ENCODE measurements around the gene B3GNT5. TPM values are rescaled to one million over a fixed set of nuclear protein-coding genes. Genes with fewer than 3 reads are reported as not detected.

The B3GNT5 gene
- total RNA-seq, 1 experiment from 2014 or later = 8.6 TPM

DNA sequence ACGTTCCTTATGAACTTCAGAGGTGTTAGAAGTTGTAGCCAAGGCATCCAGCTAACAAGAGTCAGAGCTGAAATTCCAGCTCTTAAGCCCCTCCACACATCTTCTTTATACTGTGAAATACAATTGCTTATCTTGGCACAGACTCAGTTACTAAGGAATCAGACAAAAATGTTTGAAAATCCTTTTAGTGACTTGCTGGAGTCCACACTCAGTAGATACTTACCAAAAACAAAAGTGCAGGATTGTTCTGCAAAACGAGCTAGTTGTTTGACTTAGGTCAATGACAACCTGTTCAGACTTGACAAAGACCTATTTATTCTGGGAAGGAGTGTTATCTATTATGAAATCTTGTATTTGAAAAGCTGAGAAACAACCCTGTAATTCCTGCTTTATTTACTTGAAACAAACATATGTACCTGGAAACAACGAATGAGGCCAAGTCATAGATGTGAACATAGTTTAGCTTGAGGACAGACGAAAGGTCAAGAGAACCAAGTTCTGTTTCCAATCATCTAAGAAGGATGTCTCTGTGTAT lies 38.5 kb downstream of the B3GNT5 start:
- Histone ChIP-seq H3K79me2 (ENCODE audit: low read length) (no peaks in the 10 kb centered on the region), H3K4me2 (ENCODE audit: low read depth, low read length, poor library complexity, severe bottlenecking) (no peak overlapping the region)

DNA sequence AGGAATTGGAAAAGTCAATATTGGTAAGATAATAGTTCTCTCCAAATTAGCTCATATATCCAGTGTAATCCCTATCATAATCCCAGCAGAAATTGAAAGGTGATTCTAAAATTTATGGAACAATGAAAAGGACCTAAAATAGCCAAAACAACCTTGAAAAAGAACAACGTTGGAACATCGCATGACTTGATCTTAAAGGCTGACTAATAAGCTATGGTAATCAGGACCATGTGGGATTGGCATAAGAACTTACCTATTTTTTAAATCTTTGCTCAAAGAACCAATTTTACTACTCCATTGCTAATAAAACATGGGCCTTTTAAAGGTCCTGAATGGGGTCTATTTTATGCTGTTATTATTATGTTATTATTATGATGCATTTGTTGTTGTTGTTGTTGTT lies 40.9 kb downstream of the B3GNT5 start:
- Histone ChIP-seq H4K20me1 (ENCODE audit: insufficient read depth, low read depth, low read length) (no peaks in the 10 kb centered on the region), H3K27ac (ENCODE audit: low read length) (no peak overlapping the region), H3K79me2 (ENCODE audit: low read length) (no peaks in the 10 kb centered on the region), H3K4me2 (ENCODE audit: low read depth, low read length, poor library complexity, severe bottlenecking) (no peak overlapping the region), H3K4me3 (ENCODE audit: low read length) (no peak overlapping the region), H3K4me1 (ENCODE audit: low read length) (peaks cover 4% of the 10 kb centered on the region; the same call in 1 of the 2 replicates), H2AFZ (ENCODE audit: low read length) (no peak overlapping the region), H3K9me3 (ENCODE audit: low read length) (no peaks in the 10 kb centered on the region), H3K27me3 (ENCODE audit: low read length) (no peaks in the 10 kb centered on the region), H3K9me2 (replicated peaks; ENCODE audit: insufficient read depth, low read length) (no peaks in the 10 kb centered on the region), H3K9ac (ENCODE audit: low read length) (no peak overlapping the region), H3K36me3 (ENCODE audit: insufficient read depth, low read length) (peaks cover 5% of the 10 kb centered on the region; the same call in 1 of the 2 replicates)
- no peak for DNase-seq

More for the DNA sequence above, 38.5 kb downstream of the B3GNT5 start:
- H3K4me3 ChIP-seq (ENCODE audit: low read length) = no peak overlapping the region
- no peak for DNase-seq
- H2AFZ ChIP-seq (ENCODE audit: low read length) = no peak overlapping the region
- no peaks in the 10 kb centered on the region for H4K20me1 ChIP-seq (ENCODE audit: insufficient read depth, low read depth, low read length)
- H3K9me3 ChIP-seq (ENCODE audit: low read length) = no peaks in the 10 kb centered on the region
- no peak overlapping the region for H3K27ac ChIP-seq (ENCODE audit: low read length)
- no peaks in the 10 kb centered on the region for H3K27me3 ChIP-seq (ENCODE audit: low read length)
- no peaks in the 10 kb centered on the region for H3K9me2 ChIP-seq (replicated peaks; ENCODE audit: insufficient read depth, low read length)
- peaks cover 5% of the 10 kb centered on the region; the same call in 1 of the 2 replicates for H3K36me3 ChIP-seq (ENCODE audit: insufficient read depth, low read length)
- peaks cover 10% of the 10 kb centered on the region for H3K4me1 ChIP-seq (ENCODE audit: low read length)
- H3K9ac ChIP-seq (ENCODE audit: low read length) = no peak overlapping the region

DNA sequence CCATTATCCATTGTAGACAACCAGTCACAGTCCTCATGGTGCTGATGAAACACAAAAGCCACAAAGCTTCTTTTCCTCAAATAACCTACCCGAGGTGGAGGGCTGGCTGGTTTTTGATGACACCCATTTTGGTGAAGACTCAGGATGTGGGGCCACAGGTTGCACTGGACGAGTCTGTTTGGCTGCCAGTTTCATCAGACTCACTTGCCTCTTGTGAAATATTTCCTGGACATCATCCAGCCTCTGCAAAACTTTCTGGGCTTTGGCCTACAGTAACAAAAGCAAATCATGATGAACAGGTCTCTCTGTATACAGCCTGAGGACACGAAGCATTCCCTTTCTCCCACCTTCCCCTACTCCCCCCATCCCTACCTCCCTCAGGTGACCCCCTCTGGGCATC lies 42.2 kb downstream of the B3GNT5 start:
- no peak overlapping the region for H3K27ac ChIP-seq (ENCODE audit: low read length)
- H3K4me3 ChIP-seq (ENCODE audit: low read length) = no peak overlapping the region
- peaks cover 5% of the 10 kb centered on the region; the same call in 1 of the 2 replicates for H3K36me3 ChIP-seq (ENCODE audit: insufficient read depth, low read length)
- no peaks in the 10 kb centered on the region for H4K20me1 ChIP-seq (ENCODE audit: insufficient read depth, low read depth, low read length)
- no peaks in the 10 kb centered on the region for H3K79me2 ChIP-seq (ENCODE audit: low read length)
- no peaks in the 10 kb centered on the region for H3K9me3 ChIP-seq (ENCODE audit: low read length)
- H2AFZ ChIP-seq (ENCODE audit: low read length) = no peak overlapping the region
- H3K4me2 ChIP-seq (ENCODE audit: low read depth, low read length, poor library complexity, severe bottlenecking) = no peak overlapping the region
- peaks cover 1% of the 10 kb centered on the region; the same call in 1 of the 2 replicates for H3K4me1 ChIP-seq (ENCODE audit: low read length)
- H3K9me2 ChIP-seq (replicated peaks; ENCODE audit: insufficient read depth, low read length) = no peaks in the 10 kb centered on the region
- DNase-seq = no peak
- H3K9ac ChIP-seq (ENCODE audit: low read length) = no peak overlapping the region
- no peaks in the 10 kb centered on the region for H3K27me3 ChIP-seq (ENCODE audit: low read length)

DNA sequence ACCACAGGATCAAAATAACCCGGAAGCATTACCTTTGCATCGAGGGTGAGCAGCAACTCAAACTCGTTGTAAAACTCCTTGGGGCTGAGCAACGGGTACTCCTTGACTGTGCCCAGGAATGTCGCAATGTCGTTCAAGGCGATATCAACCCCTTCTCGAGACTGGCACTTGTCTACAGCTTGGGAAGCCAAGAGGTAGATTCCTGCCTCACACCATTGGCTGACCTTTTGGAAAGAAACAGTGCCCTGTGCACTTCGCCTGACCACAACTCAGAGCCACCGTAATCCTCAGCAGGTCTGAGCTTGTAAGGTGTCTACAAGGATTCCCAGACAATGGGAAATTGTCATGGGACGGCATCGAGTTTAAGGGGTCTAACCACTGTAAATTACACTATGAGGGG lies 43.9 kb downstream of the B3GNT5 start:
- Histone ChIP-seq H3K4me3 (ENCODE audit: low read length) (no peak overlapping the region), H3K9ac (ENCODE audit: low read length) (no peak overlapping the region), H3K79me2 (ENCODE audit: low read length) (no peaks in the 10 kb centered on the region), H3K4me1 (ENCODE audit: low read length) (no peaks in the 10 kb centered on the region), H4K20me1 (ENCODE audit: insufficient read depth, low read depth, low read length) (no peaks in the 10 kb centered on the region), H3K9me3 (ENCODE audit: low read length) (no peaks in the 10 kb centered on the region), H3K4me2 (ENCODE audit: low read depth, low read length, poor library complexity, severe bottlenecking) (no peak overlapping the region), H3K27ac (ENCODE audit: low read length) (no peak overlapping the region), H3K9me2 (replicated peaks; ENCODE audit: insufficient read depth, low read length) (no peaks in the 10 kb centered on the region), H2AFZ (ENCODE audit: low read length) (no peak overlapping the region), H3K27me3 (ENCODE audit: low read length) (no peaks in the 10 kb centered on the region), H3K36me3 (ENCODE audit: insufficient read depth, low read length) (peaks cover under 1% of the 10 kb centered on the region; the same call in 1 of the 2 replicates)
- no peak for DNase-seq

DNA sequence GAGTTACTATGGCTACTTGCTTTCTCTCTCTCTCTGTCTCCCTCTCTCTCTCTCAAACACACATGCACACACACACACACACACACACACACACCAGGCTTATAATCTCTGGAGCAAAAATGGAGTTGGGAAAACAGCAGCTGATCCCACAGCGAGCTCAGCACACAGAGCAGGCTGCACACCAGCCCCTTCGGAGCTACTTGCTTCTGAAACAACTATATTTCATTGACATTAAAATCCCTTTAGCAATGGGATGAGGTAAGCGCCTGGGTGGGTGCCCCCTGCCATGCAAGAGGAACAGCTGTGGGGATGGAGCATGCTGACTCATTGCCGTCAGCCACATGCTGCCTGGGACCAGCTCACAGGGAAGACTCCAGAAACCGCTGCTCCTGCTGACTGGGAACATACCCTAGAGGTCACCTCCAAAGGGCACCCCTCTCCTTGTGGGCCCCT lies 45.7 kb downstream of the B3GNT5 start:
- H3K79me2 ChIP-seq (ENCODE audit: low read length) = no peaks in the 10 kb centered on the region
- no peak overlapping the region for H3K4me3 ChIP-seq (ENCODE audit: low read length)
- no peak for DNase-seq
- H4K20me1 ChIP-seq (ENCODE audit: insufficient read depth, low read depth, low read length) = no peaks in the 10 kb centered on the region
- no peaks in the 10 kb centered on the region for H3K36me3 ChIP-seq (ENCODE audit: insufficient read depth, low read length)
- H2AFZ ChIP-seq (ENCODE audit: low read length) = no peak overlapping the region
- H3K9me3 ChIP-seq (ENCODE audit: low read length) = no peaks in the 10 kb centered on the region
- no peak overlapping the region for H3K27ac ChIP-seq (ENCODE audit: low read length)
- no peaks in the 10 kb centered on the region for H3K27me3 ChIP-seq (ENCODE audit: low read length)
- H3K9me2 ChIP-seq (replicated peaks; ENCODE audit: insufficient read depth, low read length) = no peaks in the 10 kb centered on the region
- H3K9ac ChIP-seq (ENCODE audit: low read length) = no peak overlapping the region
- H3K4me2 ChIP-seq (ENCODE audit: low read depth, low read length, poor library complexity, severe bottlenecking) = no peak overlapping the region
- H3K4me1 ChIP-seq (ENCODE audit: low read length) = no peaks in the 10 kb centered on the region

DNA sequence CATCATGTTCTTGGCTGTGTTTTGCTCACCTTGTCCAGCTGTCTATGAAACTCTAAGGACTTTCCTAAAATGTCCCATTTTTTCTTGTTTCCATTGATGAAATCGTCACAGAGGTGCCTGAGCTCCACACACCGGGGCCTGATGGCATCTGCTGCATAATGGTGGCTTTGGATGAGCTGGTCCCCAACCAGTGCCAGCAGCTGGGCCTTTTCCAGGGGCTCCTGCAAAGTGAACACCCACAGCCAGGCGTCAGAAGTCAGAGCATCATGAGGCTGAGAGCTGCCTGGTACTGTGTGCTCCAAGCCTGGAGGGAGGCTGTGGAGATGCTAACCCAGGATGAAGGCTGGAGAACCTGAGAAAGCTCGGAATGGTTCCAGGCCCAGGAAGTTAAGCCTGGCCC lies 46.9 kb downstream of the B3GNT5 start:
- Histone ChIP-seq H3K27ac (ENCODE audit: low read length) (no peak overlapping the region), H3K36me3 (ENCODE audit: insufficient read depth, low read length) (no peaks in the 10 kb centered on the region), H2AFZ (ENCODE audit: low read length) (no peak overlapping the region), H3K4me1 (ENCODE audit: low read length) (peaks cover 4% of the 10 kb centered on the region), H3K79me2 (ENCODE audit: low read length) (no peaks in the 10 kb centered on the region), H4K20me1 (ENCODE audit: insufficient read depth, low read depth, low read length) (no peaks in the 10 kb centered on the region), H3K9me3 (ENCODE audit: low read length) (no peaks in the 10 kb centered on the region), H3K4me2 (ENCODE audit: low read depth, low read length, poor library complexity, severe bottlenecking) (no peak overlapping the region), H3K9me2 (replicated peaks; ENCODE audit: insufficient read depth, low read length) (no peaks in the 10 kb centered on the region), H3K4me3 (ENCODE audit: low read length) (no peak overlapping the region), H3K9ac (ENCODE audit: low read length) (no peak overlapping the region), H3K27me3 (ENCODE audit: low read length) (no peaks in the 10 kb centered on the region)
- no peak for DNase-seq

DNA sequence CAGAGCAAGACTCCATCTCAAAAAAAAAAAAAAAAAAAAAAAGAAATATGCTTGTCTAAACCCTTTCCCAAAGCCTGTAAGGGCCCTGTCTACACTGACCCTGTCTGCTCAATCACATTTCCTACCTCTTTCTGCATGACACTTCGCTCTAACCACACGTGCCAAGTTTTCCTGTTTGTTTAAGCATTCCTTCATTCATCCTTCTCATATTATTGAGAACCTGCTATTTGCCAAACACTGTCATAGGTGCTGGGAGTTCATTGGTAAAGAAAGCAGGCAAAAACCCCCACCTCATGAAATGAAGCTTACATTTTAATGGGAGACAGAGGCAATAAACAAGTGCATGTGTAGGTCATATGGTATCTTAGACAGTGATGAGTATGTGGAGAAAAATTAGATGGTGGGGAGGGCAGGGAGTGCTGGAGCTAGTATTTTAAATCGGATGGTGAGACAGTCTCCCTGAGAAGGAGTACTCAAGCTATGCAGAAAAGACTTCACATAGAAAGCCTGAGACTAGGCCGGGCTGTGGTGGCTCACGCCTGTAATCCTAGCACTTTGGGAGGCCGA lies 48.0 kb downstream of the B3GNT5 start:
- no peak overlapping the region for H2AFZ ChIP-seq (ENCODE audit: low read length)
- H3K4me3 ChIP-seq (ENCODE audit: low read length) = no peak overlapping the region
- H3K9ac ChIP-seq (ENCODE audit: low read length) = no peak overlapping the region
- H4K20me1 ChIP-seq (ENCODE audit: insufficient read depth, low read depth, low read length) = no peaks in the 10 kb centered on the region
- no peaks in the 10 kb centered on the region for H3K27me3 ChIP-seq (ENCODE audit: low read length)
- H3K4me2 ChIP-seq (ENCODE audit: low read depth, low read length, poor library complexity, severe bottlenecking) = no peak overlapping the region
- DNase-seq = no peak
- H3K36me3 ChIP-seq (ENCODE audit: insufficient read depth, low read length) = no peaks in the 10 kb centered on the region
- peaks cover 9% of the 10 kb centered on the region for H3K4me1 ChIP-seq (ENCODE audit: low read length)
- no peak overlapping the region for H3K27ac ChIP-seq (ENCODE audit: low read length)
- H3K79me2 ChIP-seq (ENCODE audit: low read length) = no peaks in the 10 kb centered on the region
- H3K9me2 ChIP-seq (replicated peaks; ENCODE audit: insufficient read depth, low read length) = no peaks in the 10 kb centered on the region
- H3K9me3 ChIP-seq (ENCODE audit: low read length) = no peaks in the 10 kb centered on the region

DNA sequence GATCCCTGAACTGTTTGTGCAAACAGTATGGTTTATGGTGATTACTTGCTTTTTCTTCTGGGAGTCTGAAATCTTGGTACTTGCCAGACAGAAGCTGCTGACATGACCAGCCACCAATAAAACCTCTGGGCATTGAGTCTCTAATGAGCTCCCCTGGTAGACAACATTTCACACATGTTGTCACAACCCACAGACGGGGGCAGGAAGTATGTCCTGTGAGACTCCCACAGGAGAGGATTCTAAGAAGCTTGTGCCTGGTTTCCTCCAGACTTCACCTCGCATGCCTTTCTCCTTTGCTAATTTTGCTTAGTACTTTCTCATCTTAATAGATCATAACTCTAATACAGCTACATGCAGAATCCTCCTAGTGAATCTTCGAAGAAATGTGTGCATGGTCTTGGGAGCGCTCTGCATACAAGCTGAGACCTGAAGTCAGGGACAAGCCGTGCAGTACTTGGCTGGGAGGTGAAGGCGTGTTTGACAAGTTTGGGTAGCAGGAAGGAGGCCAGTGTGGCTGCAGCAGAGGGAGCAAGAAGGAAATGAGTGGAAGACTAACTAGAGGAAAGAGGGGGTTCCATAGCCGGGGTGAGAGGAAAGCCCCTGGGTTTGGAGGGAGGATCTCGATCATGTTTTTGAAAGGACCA lies 49.0 kb downstream of the B3GNT5 start:
- Histone ChIP-seq H3K9ac (ENCODE audit: low read length) (no peak overlapping the region), H2AFZ (ENCODE audit: low read length) (no peak overlapping the region)
- DNase-seq = no peak

More for the DNA sequence above, 49.0 kb downstream of the B3GNT5 start:
- Histone ChIP-seq H3K4me1 (ENCODE audit: low read length) (peaks cover 14% of the 10 kb centered on the region), H4K20me1 (ENCODE audit: insufficient read depth, low read depth, low read length) (no peaks in the 10 kb centered on the region), H3K9me2 (replicated peaks; ENCODE audit: insufficient read depth, low read length) (no peaks in the 10 kb centered on the region), H3K9me3 (ENCODE audit: low read length) (no peaks in the 10 kb centered on the region), H3K4me3 (ENCODE audit: low read length) (no peak overlapping the region), H3K36me3 (ENCODE audit: insufficient read depth, low read length) (no peaks in the 10 kb centered on the region), H3K4me2 (ENCODE audit: low read depth, low read length, poor library complexity, severe bottlenecking) (no peak overlapping the region), H3K27ac (ENCODE audit: low read length) (no peak overlapping the region), H3K27me3 (ENCODE audit: low read length) (no peaks in the 10 kb centered on the region), H3K79me2 (ENCODE audit: low read length) (no peaks in the 10 kb centered on the region)
